HTR-8/SVneo (cell line): ENCODE results near the gene BLOC1S5.

Experiments used
- DNase-seq: peaks from one replicate; pipeline ENCODE4 v3.0.0; 2011; ENCODE audit warnings: low spot score, mixed read lengths; ENCODE audit not compliant: insufficient read length
- FAIRE-seq: peaks from 2 replicates; lab custom pipeline; 2011; peaks lifted over from hg19 to GRCh38; lab: Jason Lieb, UNC

BLOC1S5 gene

GRCh38 chr6:8063761-8064637, at the start of gene BLOC1S5:
TSS of gene BLOC1S5 (minus strand) at chr6:8064389. CDS start at chr6:8064376, 13 bp downstream.
- FAIRE-seq = no peak
- peak; percentile 93 for DNase-seq

- no peak for FAIRE-seq
- DNase-seq = no peak
Measured at GRCh38 chr6:8113131-8113654, 49.0 kb upstream of the BLOC1S5 start.

- DNase-seq (no peak), FAIRE-seq (no peak)
Measured at GRCh38 chr6:8110725-8111124, 46.5 kb upstream of the BLOC1S5 start.

- FAIRE-seq (no peak), DNase-seq (no peak)
Measured at GRCh38 chr6:8110117-8110721, 46.0 kb upstream of the BLOC1S5 start.

- FAIRE-seq (no peak), DNase-seq (no peak)
Measured at GRCh38 chr6:8108759-8109539, 44.8 kb upstream of the BLOC1S5 start.

GRCh38 chr6:8108031-8108660, 44.0 kb upstream of the BLOC1S5 start:
- DNase-seq = peak; percentile 73
- peak; percentile 85 for FAIRE-seq

- DNase-seq (no peak), FAIRE-seq (no peak)
Measured at GRCh38 chr6:8105791-8106190, 41.6 kb upstream of the BLOC1S5 start.

GRCh38 chr6:8103726-8104125, 39.5 kb upstream of the BLOC1S5 start:
- DNase-seq = no peak
- no peak for FAIRE-seq

GRCh38 chr6:8102122-8102958, 38.2 kb upstream of the BLOC1S5 start, which contains the start of gene EEF1E1:
TSS of gene EEF1E1 (minus strand) at chr6:8102548. CDS start at chr6:8102521, 27 bp downstream.
- FAIRE-seq = peak; percentile 69
- DNase-seq = peak; percentile 97

- no peak for FAIRE-seq
Measured at GRCh38 chr6:8100159-8100854, 36.1 kb upstream of the BLOC1S5 start.

GRCh38 chr6:8090650-8091049, 26.5 kb upstream of the BLOC1S5 start:
- DNase-seq (no peak), FAIRE-seq (no peak)

More at GRCh38 chr6:8100159-8100854, 36.1 kb upstream of the BLOC1S5 start:
- no peak for DNase-seq

GRCh38 chr6:8088886-8089285, 24.7 kb upstream of the BLOC1S5 start:
- no peak for DNase-seq
- no peak for FAIRE-seq

GRCh38 chr6:8087870-8088754, 23.9 kb upstream of the BLOC1S5 start:
- DNase-seq = no peak
- no peak for FAIRE-seq

- FAIRE-seq (no peak), DNase-seq (no peak)
Measured at GRCh38 chr6:8086755-8087306, 22.6 kb upstream of the BLOC1S5 start.

GRCh38 chr6:8085053-8085511, 20.9 kb upstream of the BLOC1S5 start:
- DNase-seq (peak; percentile 28), FAIRE-seq (peak; percentile 16)

GRCh38 chr6:8084586-8084985, 20.4 kb upstream of the BLOC1S5 start:
- FAIRE-seq (no peak), DNase-seq (no peak)
